HuH-7 (cell line): ENCODE results near the gene DEF6.
"Not testable (repeated sequence)": the region's sequence is repeated elsewhere in the genome, so short reads cannot be mapped to it uniquely, and the experiment has no call there.

Source experiments
- DNase-seq: peaks from one replicate; pipeline ENCODE4 v3.0.0; 2011; ENCODE audit warnings: low spot score

DEF6 gene

GRCh38 chr6:35280903-35281302, 16.7 kb upstream of the DEF6 start:
- no peak for DNase-seq

GRCh38 chr6:35282472-35282871, 15.1 kb upstream of the DEF6 start:
- no peak for DNase-seq

- DNase-seq: no peak
These were observed 14.3 kb upstream of the DEF6 start for GRCh38 chr6:35283361-35283760.

GRCh38 chr6:35287671-35288396, 9.8 kb upstream of the DEF6 start:
- DNase-seq: no peak

GRCh38 chr6:35288834-35289233, 8.8 kb upstream of the DEF6 start:
- DNase-seq: no peak

- no peak for DNase-seq
These were observed 6.1 kb upstream of the DEF6 start for GRCh38 chr6:35291491-35291890.

GRCh38 chr6:35292494-35292893, 5.1 kb upstream of the DEF6 start:
- no peak for DNase-seq

- no peak for DNase-seq
These were observed 3.9 kb upstream of the DEF6 start for GRCh38 chr6:35293681-35294080.

- peak; percentile 75 for DNase-seq
These were observed 3.2 kb upstream of the DEF6 start for GRCh38 chr6:35294308-35294945.

GRCh38 chr6:35295036-35295435, 2.6 kb upstream of the DEF6 start:
- no peak for DNase-seq

- no peak for DNase-seq
These were observed 1.9 kb upstream of the DEF6 start for GRCh38 chr6:35295521-35296315.

GRCh38 chr6:35296931-35297600, 552 bp upstream of the DEF6 start:
- no peak for DNase-seq

GRCh38 chr6:35298625-35299140, 1.1 kb downstream of the DEF6 start:
- no peak for DNase-seq

- DNase-seq: no peak
These were observed 2.1 kb downstream of the DEF6 start for GRCh38 chr6:35299674-35300073.

- no peak for DNase-seq
These were observed 3.2 kb downstream of the DEF6 start for GRCh38 chr6:35300848-35301247.

- DNase-seq: peak; percentile 28
These were observed 5.1 kb downstream of the DEF6 start for GRCh38 chr6:35302604-35303241.

GRCh38 chr6:35304299-35304698, 6.7 kb downstream of the DEF6 start:
- no peak for DNase-seq

- DNase-seq: no peak
These were observed 7.5 kb downstream of the DEF6 start for GRCh38 chr6:35305117-35305516.

- DNase-seq: not testable (repeated sequence)
These were observed 9.5 kb downstream of the DEF6 start for GRCh38 chr6:35307138-35307537.

- DNase-seq: not testable (repeated sequence)
These were observed 10.9 kb downstream of the DEF6 start for GRCh38 chr6:35308543-35308942.

GRCh38 chr6:35309611-35310264, 12.1 kb downstream of the DEF6 start:
- DNase-seq: no peak
